Adipocyte (in vitro differentiated cells): Measurements from ENCODE around the gene CCDC14.
"Not testable (repeated sequence)": the region's sequence is repeated elsewhere in the genome, so short reads cannot be mapped to it uniquely, and the experiment has no call there.

ENCODE experiments used
- DNase-seq: peaks from one replicate; pipeline ENCODE4 v3.0.0-alpha.2; 2015; ENCODE audit warnings: low read depth
- H3K27me3 ChIP-seq: replicated peaks from 2 replicates; pipeline ENCODE4 v1.7.0; 2013; ENCODE audit warnings: mild to moderate bottlenecking, low read length, moderate library complexity; ENCODE audit not compliant: control insufficient read depth, insufficient read depth
- H3K36me3 ChIP-seq: 2 replicates; pipeline ENCODE4 v1.7.0; 2013; ENCODE audit warnings: low read length, mild to moderate bottlenecking, moderate library complexity; ENCODE audit not compliant: control insufficient read depth, insufficient read depth, severe bottlenecking
- H3K4me1 ChIP-seq: 2 replicates; pipeline ENCODE4 v1.7.0; 2013; ENCODE audit warnings: mild to moderate bottlenecking, low read length, moderate library complexity; ENCODE audit not compliant: control insufficient read depth, insufficient read depth
- H3K4me3 ChIP-seq: 2 replicates; pipeline ENCODE4 v1.7.0; 2013; ENCODE audit warnings: mild to moderate bottlenecking, low read length, moderate library complexity
- H3K9ac ChIP-seq: 2 replicates; pipeline ENCODE4 v1.7.0; 2013; ENCODE audit warnings: mild to moderate bottlenecking, low read length, moderate library complexity
- H3K9me3 ChIP-seq: 2 replicates; pipeline ENCODE4 v1.7.0; 2013; ENCODE audit warnings: mild to moderate bottlenecking, low read length, moderate library complexity; ENCODE audit not compliant: control insufficient read depth

Gene CCDC14

GRCh38 chr3:123893012-123893411 is 68.0 kb downstream of the CCDC14 start:
- Histone ChIP-seq H3K4me1 (no peaks in the 10 kb centered on the region), H3K36me3 (no peaks in the 10 kb centered on the region), H3K9ac (no peak overlapping the region), H3K9me3 (peaks cover 17% of the 10 kb centered on the region), H3K4me3 (no peak overlapping the region), H3K27me3 (no peaks in the 10 kb centered on the region)
- DNase-seq: no peak

DNA sequence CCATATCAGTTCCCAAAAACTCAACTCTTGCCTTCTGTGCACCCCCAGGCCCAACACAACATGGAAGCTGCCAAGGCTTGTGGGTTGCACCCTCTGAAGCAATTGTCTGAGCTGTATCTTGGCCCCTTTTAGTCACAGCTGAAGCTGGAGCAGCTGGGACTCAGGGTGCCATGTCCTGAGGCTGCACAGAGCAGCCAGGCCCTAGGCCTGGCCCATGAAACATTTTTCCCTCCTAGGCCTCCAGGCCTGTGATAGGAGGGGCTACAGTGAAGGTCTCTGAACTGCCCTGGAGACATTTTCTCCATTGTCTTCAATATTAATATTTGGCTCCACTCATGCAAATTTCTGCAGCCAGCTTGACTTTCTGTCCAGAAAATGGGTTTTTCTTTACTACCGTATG is 68.8 kb downstream of the CCDC14 start:
- Histone ChIP-seq H3K9me3 (peaks cover 20% of the 10 kb centered on the region), H3K27me3 (no peaks in the 10 kb centered on the region), H3K4me3 (no peak overlapping the region), H3K9ac (no peak overlapping the region), H3K4me1 (no peaks in the 10 kb centered on the region), H3K36me3 (no peaks in the 10 kb centered on the region)
- no peak for DNase-seq

DNA sequence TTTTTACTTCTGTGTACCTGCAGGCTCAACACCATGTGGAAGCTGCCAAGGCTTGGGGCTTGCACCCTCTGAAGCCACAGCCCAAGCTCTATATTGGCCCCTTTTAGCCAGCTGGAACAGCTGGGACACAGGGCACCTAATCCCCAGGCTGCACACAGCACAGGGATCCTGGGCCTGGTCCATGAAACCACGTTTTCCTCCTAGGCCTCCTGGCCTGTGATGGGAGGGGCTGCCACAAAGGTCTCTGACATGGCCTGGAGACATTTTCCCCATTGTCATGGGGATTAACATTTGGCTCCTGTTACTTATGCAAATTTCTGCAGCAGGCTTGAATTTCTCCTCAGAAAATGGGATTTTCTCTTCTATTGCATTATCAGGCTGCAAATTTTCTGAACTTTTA is 70.0 kb downstream of the CCDC14 start:
- H3K9ac ChIP-seq, H3K36me3 ChIP-seq, H3K4me3 ChIP-seq, H3K4me1 ChIP-seq, H3K27me3 ChIP-seq, DNase-seq: not testable (repeated sequence)
- peaks cover 22% of the 10 kb centered on the region for H3K9me3 ChIP-seq

GRCh38 chr3:123890162-123890561 is 70.9 kb downstream of the CCDC14 start:
- not testable (repeated sequence) for H3K36me3 ChIP-seq, DNase-seq, H3K27me3 ChIP-seq, H3K4me3 ChIP-seq, H3K9ac ChIP-seq, H3K4me1 ChIP-seq
- H3K9me3 ChIP-seq: peaks cover 22% of the 10 kb centered on the region

GRCh38 chr3:123884993-123885392 is 76.0 kb downstream of the CCDC14 start:
- no peak for DNase-seq
- H3K9ac ChIP-seq: no peak overlapping the region
- no peaks in the 10 kb centered on the region for H3K27me3 ChIP-seq
- no peaks in the 10 kb centered on the region for H3K36me3 ChIP-seq
- peaks cover 4% of the 10 kb centered on the region for H3K9me3 ChIP-seq
- peaks cover 22% of the 10 kb centered on the region for H3K4me1 ChIP-seq
- no peak overlapping the region for H3K4me3 ChIP-seq

GRCh38 chr3:123884203-123884831 is 76.7 kb downstream of the CCDC14 start, which contains the start of gene MYLK:
TSS of gene MYLK (minus strand) at chr3:123884332. CDS start at chr3:123793841, 90,491 bp downstream.
- Histone ChIP-seq H3K27me3 (no peaks in the 10 kb centered on the region), H3K9ac (peak within 1 kb of the TSS; percentile 90), H3K4me3 (peak within 1 kb of the TSS; percentile 90), H3K36me3 (no peaks in the 10 kb centered on the region), H3K9me3 (peaks cover 4% of the 10 kb centered on the region), H3K4me1 (peaks cover 22% of the 10 kb centered on the region)
- peak; percentile 92 for DNase-seq

GRCh38 chr3:123883701-123884202 is 77.3 kb downstream of the CCDC14 start:
- peak overlapping the region; percentile 90 for H3K4me3 ChIP-seq
- DNase-seq: peak; percentile 50
- H3K9me3 ChIP-seq: peaks cover 4% of the 10 kb centered on the region
- H3K4me1 ChIP-seq: peaks cover 22% of the 10 kb centered on the region
- no peaks in the 10 kb centered on the region for H3K27me3 ChIP-seq
- H3K36me3 ChIP-seq: no peaks in the 10 kb centered on the region
- H3K9ac ChIP-seq: peak overlapping the region; percentile 90

DNA sequence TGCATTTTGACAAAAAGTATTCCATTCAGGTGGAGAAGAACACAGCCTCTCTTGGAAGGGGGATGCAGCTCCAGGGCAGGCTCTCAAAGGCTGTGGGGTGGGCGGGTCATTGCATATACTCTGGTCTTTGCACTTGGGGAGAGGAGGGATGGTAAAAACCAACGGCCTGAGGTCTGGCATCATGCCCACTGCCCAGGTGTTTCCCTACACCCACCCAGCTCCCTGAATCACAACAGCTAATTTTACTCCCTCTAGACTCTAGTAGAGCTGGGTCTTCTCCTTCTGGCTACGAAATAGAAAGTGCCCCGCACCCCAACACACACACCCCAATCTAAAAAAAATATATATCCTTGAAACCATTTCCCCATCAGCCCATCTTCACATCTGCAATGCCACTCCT is 77.9 kb downstream of the CCDC14 start:
- Histone ChIP-seq H3K27me3 (no peaks in the 10 kb centered on the region), H3K36me3 (no peaks in the 10 kb centered on the region), H3K9me3 (peaks cover 4% of the 10 kb centered on the region), H3K9ac (peak overlapping the region; percentile 90), H3K4me1 (peaks cover 22% of the 10 kb centered on the region), H3K4me3 (peak overlapping the region; percentile 90)
- DNase-seq: no peak

GRCh38 chr3:123881771-123882170 is 79.3 kb downstream of the CCDC14 start:
- peaks cover 22% of the 10 kb centered on the region for H3K4me1 ChIP-seq
- H3K27me3 ChIP-seq: no peaks in the 10 kb centered on the region
- no peaks in the 10 kb centered on the region for H3K9me3 ChIP-seq
- H3K4me3 ChIP-seq: no peak overlapping the region
- no peak for DNase-seq
- H3K36me3 ChIP-seq: no peaks in the 10 kb centered on the region
- no peak overlapping the region for H3K9ac ChIP-seq

DNA sequence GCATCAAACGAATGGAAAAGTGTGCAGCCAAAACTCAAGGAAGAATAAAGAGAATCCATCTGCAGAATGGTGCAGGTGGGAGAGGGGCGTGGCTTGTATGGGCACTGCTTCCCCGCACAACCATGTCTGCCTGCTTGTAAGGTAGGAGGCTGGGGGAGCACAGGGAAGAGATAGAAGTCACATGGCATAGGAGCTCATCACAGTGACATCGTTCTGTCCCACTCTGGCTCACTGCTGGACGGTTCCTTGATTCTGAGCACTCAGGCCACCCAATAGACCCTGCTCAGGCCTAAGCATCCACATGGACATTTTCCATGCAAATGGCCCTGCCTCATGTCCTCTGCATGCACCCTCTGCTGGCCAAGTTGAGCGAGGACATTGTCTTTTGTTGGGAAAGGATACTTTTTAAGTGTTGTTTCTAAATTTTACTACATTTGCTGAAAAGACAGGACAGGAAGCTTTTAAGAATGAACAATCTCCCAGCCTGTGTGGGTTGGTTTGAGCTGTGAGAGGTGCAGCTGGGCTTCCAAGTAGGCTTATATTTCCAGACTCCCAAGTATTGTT is 79.9 kb downstream of the CCDC14 start:
- H3K9ac ChIP-seq: no peak overlapping the region
- peaks cover 22% of the 10 kb centered on the region for H3K4me1 ChIP-seq
- H3K9me3 ChIP-seq: no peaks in the 10 kb centered on the region
- peak; percentile 67 for DNase-seq
- no peak overlapping the region for H3K4me3 ChIP-seq
- no peaks in the 10 kb centered on the region for H3K27me3 ChIP-seq
- H3K36me3 ChIP-seq: no peaks in the 10 kb centered on the region

DNA sequence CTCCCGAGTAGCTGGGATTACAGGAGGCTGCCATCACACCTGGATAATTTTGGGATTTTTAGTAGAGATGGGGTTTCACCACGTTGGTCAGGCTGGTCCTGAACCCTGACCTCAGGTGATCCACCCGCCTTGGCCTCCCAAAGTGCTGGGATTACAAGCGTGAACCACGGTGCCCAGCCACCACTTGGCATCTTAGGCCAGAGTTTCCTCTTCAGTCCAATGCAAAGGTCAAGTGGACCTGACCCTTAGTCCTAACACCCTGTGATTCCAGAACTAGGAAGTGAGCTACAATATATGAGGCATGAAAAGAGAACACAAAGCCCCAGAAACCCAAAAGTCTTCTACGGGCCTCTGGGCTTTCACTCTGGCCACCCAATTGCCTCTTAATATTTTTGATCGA is 82.2 kb downstream of the CCDC14 start:
- DNase-seq: no peak
- H3K9ac ChIP-seq: no peak overlapping the region
- no peaks in the 10 kb centered on the region for H3K27me3 ChIP-seq
- peaks cover 12% of the 10 kb centered on the region for H3K36me3 ChIP-seq
- H3K4me1 ChIP-seq: peaks cover 22% of the 10 kb centered on the region
- no peaks in the 10 kb centered on the region for H3K9me3 ChIP-seq
- H3K4me3 ChIP-seq: no peak overlapping the region
